Chondrocyte (in vitro differentiated cells): ENCODE data around the gene FRMD3. TPM values are rescaled to one million over a fixed set of nuclear protein-coding genes. Genes with fewer than 3 reads are reported as not detected.

Experiments used
- DNase-seq: peaks from one replicate; pipeline ENCODE4 v3.0.0; 2021; ENCODE audit warnings: mixed read lengths, low spot score
- H3K27ac Mint-ChIP-seq: one replicate; pipeline ENCODE4 v1.8.0; 2021; ENCODE audit warnings: mild to moderate bottlenecking, moderate library complexity, mixed read lengths; ENCODE audit not compliant: unreplicated experiment
- H3K27me3 Mint-ChIP-seq: 2 replicates; pipeline ENCODE4 v1.8.0; 2021; ENCODE audit warnings: low read depth, mixed read lengths
- H3K36me3 Mint-ChIP-seq: 2 replicates; pipeline ENCODE4 v1.8.0; 2021; ENCODE audit warnings: low read depth, mixed read lengths
- H3K4me1 Mint-ChIP-seq: 2 replicates; pipeline ENCODE4 v1.8.0; 2021; ENCODE audit warnings: low read depth, mild to moderate bottlenecking, mixed read lengths
- H3K4me3 Mint-ChIP-seq: one replicate; pipeline ENCODE4 v1.8.0; 2021; ENCODE audit warnings: mild to moderate bottlenecking, moderate library complexity, mixed read lengths; ENCODE audit not compliant: unreplicated experiment
- H3K9me3 Mint-ChIP-seq: 2 replicates; pipeline ENCODE4 v1.8.0; 2021; ENCODE audit warnings: low read depth, mixed read lengths
- CTCF ChIP-seq: fragments of 200-600 bp; sonication (generic); IDR thresholded peaks from 2 replicates; pipeline ENCODE4 v1.5.0; 2021; ENCODE audit warnings: antibody characterized with exemption, mild to moderate bottlenecking, moderate library complexity
- total RNA-seq: library from RNA; stranded (reverse); gene quantifications from 3 replicates; pipeline ENCODE4 v1.2.1, GENCODE V29; 2021

The FRMD3 gene
- total RNA-seq, 1 donor from 2014 or later, result 1.1 TPM

GRCh38 chr9:83392228-83392627 lies 146.0 kb downstream of the FRMD3 start:
- no peak for TF ChIP-seq CTCF
- DNase-seq, result no peak
- Mint-ChIP-seq H3K9me3 (peaks cover 3% of the 10 kb centered on the region), H3K27me3 (no peaks in the 10 kb centered on the region), H3K4me3 (no peak overlapping the region), H3K27ac (no peak overlapping the region), H3K4me1 (no peaks in the 10 kb centered on the region), H3K36me3 (no peaks in the 10 kb centered on the region)

GRCh38 chr9:83388346-83388745 lies 149.9 kb downstream of the FRMD3 start:
- Mint-ChIP-seq H3K27ac (no peak overlapping the region), H3K4me3 (no peak overlapping the region), H3K27me3 (no peaks in the 10 kb centered on the region), H3K9me3 (peaks cover 18% of the 10 kb centered on the region), H3K36me3 (no peaks in the 10 kb centered on the region), H3K4me1 (no peaks in the 10 kb centered on the region)
- DNase-seq, result no peak
- no peak for TF ChIP-seq CTCF

GRCh38 chr9:83387401-83388185 lies 150.6 kb downstream of the FRMD3 start:
- H3K27me3 Mint-ChIP-seq, result no peaks in the 10 kb centered on the region
- TF ChIP-seq CTCF, result no peak
- no peak for DNase-seq
- H3K9me3 Mint-ChIP-seq, result peaks cover 21% of the 10 kb centered on the region
- H3K4me1 Mint-ChIP-seq, result no peaks in the 10 kb centered on the region
- H3K4me3 Mint-ChIP-seq, result no peak overlapping the region
- no peaks in the 10 kb centered on the region for H3K36me3 Mint-ChIP-seq
- no peak overlapping the region for H3K27ac Mint-ChIP-seq

GRCh38 chr9:83385317-83385716 lies 152.9 kb downstream of the FRMD3 start:
- no peak for DNase-seq
- Mint-ChIP-seq H3K27me3 (no peaks in the 10 kb centered on the region), H3K27ac (no peak overlapping the region), H3K4me3 (no peak overlapping the region), H3K4me1 (no peaks in the 10 kb centered on the region), H3K9me3 (peaks cover 21% of the 10 kb centered on the region), H3K36me3 (no peaks in the 10 kb centered on the region)
- TF ChIP-seq CTCF, result no peak

- H3K9me3 Mint-ChIP-seq, result peaks cover 21% of the 10 kb centered on the region
- no peak for DNase-seq
- no peak overlapping the region for H3K27ac Mint-ChIP-seq
- no peaks in the 10 kb centered on the region for H3K27me3 Mint-ChIP-seq
- H3K36me3 Mint-ChIP-seq, result no peaks in the 10 kb centered on the region
- H3K4me3 Mint-ChIP-seq, result no peak overlapping the region
- TF ChIP-seq CTCF, result no peak
- H3K4me1 Mint-ChIP-seq, result no peaks in the 10 kb centered on the region
These were observed 154.0 kb downstream of the FRMD3 start for GRCh38 chr9:83384214-83384613.
